MCF 10A (cell line): ENCODE data around the gene PDLIM7. TPM values are rescaled to one million over a fixed set of nuclear protein-coding genes. Genes with fewer than 3 reads are reported as not detected.
A peak's percentile ranks its signal among the peaks of the same experiment; 100 is the strongest.

Experiments used
- BruUV-seq: library from RNA; stranded (reverse); fragments of 400-500 nt; replicated peaks from 2 replicates; lab custom pipeline; 2021; lab: Mats Ljungman, UMichigan
- CTCF ChIA-PET: fragments of 300-600 bp; sonication (Branson Sonifier 250); formaldehyde crosslinking; extraction: SDS; loops from one replicate; lab custom pipeline; 2021; ENCODE audit warnings: antibody characterized with exemption, inconsistent platforms; lab: Yijun Ruan, JAX
- POLR2A ChIA-PET: fragments of 300-600, 350-650 bp; sonication (Branson Sonifier 250); formaldehyde crosslinking; extraction: SDS; loops from one replicate; lab custom pipeline; 2020; ENCODE audit warnings: antibody characterized with exemption, inconsistent platforms; lab: Yijun Ruan, JAX
- DNase-seq: peaks from one replicate; pipeline ENCODE4 v3.0.0-alpha.2; 2018; ENCODE audit not compliant: unreplicated experiment
- H3K27ac Mint-ChIP-seq: one replicate; pipeline ENCODE4 v1.8.0; 2022; ENCODE audit warnings: mild to moderate bottlenecking, low read depth, mixed read lengths; ENCODE audit not compliant: unreplicated experiment
- H3K27me3 Mint-ChIP-seq: one replicate; pipeline ENCODE4 v1.8.0; 2022; ENCODE audit warnings: mixed read lengths; ENCODE audit not compliant: insufficient read depth, unreplicated experiment
- H3K36me3 Mint-ChIP-seq: one replicate; pipeline ENCODE4 v1.8.0; 2022; ENCODE audit warnings: mild to moderate bottlenecking, moderate library complexity, mixed read lengths; ENCODE audit not compliant: insufficient read depth, unreplicated experiment
- H3K4me1 Mint-ChIP-seq: one replicate; pipeline ENCODE4 v1.8.0; 2022; ENCODE audit warnings: mixed read lengths; ENCODE audit not compliant: insufficient read depth, unreplicated experiment
- H3K4me3 Mint-ChIP-seq: one replicate; pipeline ENCODE4 v1.8.0; 2022; ENCODE audit warnings: mild to moderate bottlenecking, moderate library complexity, mixed read lengths; ENCODE audit not compliant: unreplicated experiment
- H3K9me3 Mint-ChIP-seq: one replicate; pipeline ENCODE4 v1.8.0; 2022; ENCODE audit warnings: mixed read lengths; ENCODE audit not compliant: unreplicated experiment
- CTCF ChIP-seq: fragments of 200-600 bp; IDR thresholded peaks from one replicate; pipeline ENCODE4 v1.8.0; 2022; ENCODE audit warnings: antibody characterized with exemption, mild to moderate bottlenecking; ENCODE audit not compliant: unreplicated experiment
- intact Hi-C: fragments of 100-400 bp; cut with micrococcal nuclease; formaldehyde crosslinking; loops from 2 replicates; pipeline ENCODE4 v1.14.1; 2022
- total RNA-seq: library from RNA; stranded (reverse); gene quantifications from 2 replicates; pipeline ENCODE4 v1.2.3, GENCODE V29; 2022

Gene PDLIM7
- total RNA-seq, 1 experiment from 2014 or later, result 257 TPM

DNA sequence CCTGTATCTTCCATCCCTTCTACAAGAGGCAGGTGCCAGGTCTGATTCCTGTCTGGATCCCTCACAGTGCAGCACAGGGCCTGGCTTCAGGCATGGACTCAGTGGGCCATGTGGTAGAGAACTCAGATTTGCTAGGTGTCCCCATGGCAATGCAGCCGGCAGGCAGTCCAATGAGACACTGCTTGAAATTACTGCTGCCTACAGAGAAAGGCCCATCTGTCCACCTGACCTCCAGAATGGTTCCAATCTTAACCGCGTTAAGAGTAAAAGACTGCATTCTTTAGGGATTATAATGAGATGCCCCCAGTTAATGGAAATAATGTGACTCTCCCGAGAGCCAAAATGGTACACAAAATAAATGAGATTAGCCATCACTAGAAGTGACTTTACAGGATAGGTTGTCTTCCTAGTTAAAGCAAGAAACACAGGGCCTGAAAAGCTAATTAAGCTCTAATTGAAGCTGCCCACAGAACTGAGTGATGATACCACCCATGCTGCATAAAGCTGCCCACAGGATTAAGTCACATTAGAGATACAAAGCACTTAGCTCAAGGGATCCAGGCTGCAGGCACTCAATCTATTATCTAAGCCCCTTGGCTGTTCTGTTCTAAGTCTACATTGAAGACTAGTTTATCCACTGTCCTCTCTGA lies 45.5 kb upstream of the PDLIM7 start:
- Mint-ChIP-seq H3K36me3 (peaks cover 21% of the 10 kb centered on the region), H3K27ac (no peak overlapping the region), H3K4me1 (peaks cover 60% of the 10 kb centered on the region), H3K27me3 (no peaks in the 10 kb centered on the region), H3K4me3 (no peak overlapping the region), H3K9me3 (no peaks in the 10 kb centered on the region)
- no peak for TF ChIP-seq CTCF
- POLR2A ChIA-PET, result interaction anchor here (1.2 to 4.2 kb wide), 2 partner anchors 26 to 50 kb away, joined by 4 to 55 read pairs; partner anchors contain the start of genes DDX41 and TMED9
- CTCF ChIA-PET, result interaction anchor here (0.6 to 3.9 kb wide), 5 partner anchors 8 to 139 kb away, joined by 3 to 19 read pairs (median 4); no protein-coding TSS in a partner anchor
- BruUV-seq, result no TSS peak
- intact Hi-C loops, result no loop called here
- no peak for DNase-seq

DNA sequence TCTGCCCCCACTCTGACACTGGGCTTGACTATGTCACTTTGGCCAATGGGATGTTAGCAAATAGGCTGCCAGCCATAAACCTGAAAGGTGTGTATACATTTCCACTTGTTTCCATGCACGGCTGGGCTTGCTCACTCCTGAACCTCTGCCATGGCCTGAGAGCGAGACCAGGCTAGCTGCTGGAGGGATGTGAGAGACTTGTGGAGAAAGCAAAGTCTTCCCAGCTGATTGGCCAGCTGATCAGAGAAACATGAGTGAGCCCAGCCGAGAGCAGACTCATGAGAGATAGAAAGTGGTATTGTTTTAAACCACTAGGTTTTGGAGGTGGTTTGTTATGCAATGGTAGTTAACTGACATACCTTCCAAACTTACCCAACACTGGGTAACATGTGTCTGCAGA lies 43.0 kb upstream of the PDLIM7 start:
- POLR2A ChIA-PET, result interaction anchor here (0.6 kb wide), 1 partner anchor 574 kb away, joined by 4 read pairs; no protein-coding TSS in a partner anchor
- Mint-ChIP-seq H3K4me3 (no peak overlapping the region), H3K27ac (no peak overlapping the region), H3K36me3 (peaks cover 33% of the 10 kb centered on the region), H3K9me3 (no peaks in the 10 kb centered on the region), H3K27me3 (no peaks in the 10 kb centered on the region), H3K4me1 (peaks cover 42% of the 10 kb centered on the region)
- intact Hi-C loops, result no loop called here
- no peak for DNase-seq
- CTCF ChIA-PET, result no interaction called here
- BruUV-seq, result no TSS peak
- no peak for TF ChIP-seq CTCF

GRCh38 chr5:177539411-177539810 lies 42.0 kb upstream of the PDLIM7 start:
- DNase-seq, result peak; percentile 68
- no peak overlapping the region for H3K27ac Mint-ChIP-seq
- peaks cover 33% of the 10 kb centered on the region for H3K4me1 Mint-ChIP-seq
- POLR2A ChIA-PET, result no interaction called here
- BruUV-seq, result no TSS peak
- H3K36me3 Mint-ChIP-seq, result peaks cover 39% of the 10 kb centered on the region
- no peak for TF ChIP-seq CTCF
- H3K9me3 Mint-ChIP-seq, result no peaks in the 10 kb centered on the region
- H3K27me3 Mint-ChIP-seq, result no peaks in the 10 kb centered on the region
- H3K4me3 Mint-ChIP-seq, result no peak overlapping the region
- intact Hi-C loops, result no loop called here
- CTCF ChIA-PET, result interaction anchor here (0.6 kb wide), 2 partner anchors 18 to 99 kb away, joined by 3 read pairs; no protein-coding TSS in a partner anchor

- Mint-ChIP-seq H3K4me3 (no peak overlapping the region), H3K4me1 (peaks cover 32% of the 10 kb centered on the region), H3K9me3 (no peaks in the 10 kb centered on the region), H3K27me3 (no peaks in the 10 kb centered on the region), H3K36me3 (peaks cover 42% of the 10 kb centered on the region), H3K27ac (no peak overlapping the region)
- CTCF ChIA-PET, result interaction anchor here (0.6 to 1.0 kb wide), 5 partner anchors 17 to 221 kb away, joined by 3 to 4 read pairs (median 3); no protein-coding TSS in a partner anchor
- intact Hi-C loops, result no loop called here
- POLR2A ChIA-PET, result interaction anchor here (0.7 kb wide), 1 partner anchor 15 kb away, joined by 3 read pairs; no protein-coding TSS in a partner anchor
- TF ChIP-seq CTCF, result no peak
- BruUV-seq, result no TSS peak
- no peak for DNase-seq
Observed at GRCh38 chr5:177538876-177539275, 41.5 kb upstream of the PDLIM7 start.
